ENCODE data around the gene CACHD1.

DNA sequence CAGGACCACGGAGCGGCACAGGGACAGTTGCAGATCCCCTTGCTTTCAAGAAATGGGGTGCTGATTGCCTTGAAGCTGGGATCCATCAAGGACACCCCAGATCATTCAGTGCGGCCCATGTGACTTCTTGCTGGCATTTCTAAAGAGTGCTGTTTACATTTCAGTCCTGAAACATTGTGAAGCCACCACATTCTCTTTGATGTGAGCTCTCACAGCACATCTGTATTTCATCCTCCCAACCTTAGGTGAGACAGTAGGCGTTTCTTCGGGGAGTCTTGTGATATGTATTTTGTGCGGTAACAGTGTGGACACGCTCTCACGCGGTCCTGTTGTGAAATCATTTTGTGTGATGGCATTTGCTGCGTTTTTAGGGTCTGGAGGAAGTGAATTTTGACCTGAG, 57.2 kb downstream of the CACHD1 start:
- TF ChIP-seq, protein P1, sequence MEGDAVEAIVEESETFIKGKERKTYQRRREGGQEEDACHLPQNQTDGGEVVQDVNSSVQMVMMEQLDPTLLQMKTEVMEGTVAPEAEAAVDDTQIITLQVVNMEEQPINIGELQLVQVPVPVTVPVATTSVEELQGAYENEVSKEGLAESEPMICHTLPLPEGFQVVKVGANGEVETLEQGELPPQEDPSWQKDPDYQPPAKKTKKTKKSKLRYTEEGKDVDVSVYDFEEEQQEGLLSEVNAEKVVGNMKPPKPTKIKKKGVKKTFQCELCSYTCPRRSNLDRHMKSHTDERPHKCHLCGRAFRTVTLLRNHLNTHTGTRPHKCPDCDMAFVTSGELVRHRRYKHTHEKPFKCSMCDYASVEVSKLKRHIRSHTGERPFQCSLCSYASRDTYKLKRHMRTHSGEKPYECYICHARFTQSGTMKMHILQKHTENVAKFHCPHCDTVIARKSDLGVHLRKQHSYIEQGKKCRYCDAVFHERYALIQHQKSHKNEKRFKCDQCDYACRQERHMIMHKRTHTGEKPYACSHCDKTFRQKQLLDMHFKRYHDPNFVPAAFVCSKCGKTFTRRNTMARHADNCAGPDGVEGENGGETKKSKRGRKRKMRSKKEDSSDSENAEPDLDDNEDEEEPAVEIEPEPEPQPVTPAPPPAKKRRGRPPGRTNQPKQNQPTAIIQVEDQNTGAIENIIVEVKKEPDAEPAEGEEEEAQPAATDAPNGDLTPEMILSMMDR (IDR thresholded peaks at IDR 0.05 in 4 of 5, conservative IDR thresholded peaks at IDR 0.05 in 1 of 5): no peak
- TF ChIP-seq POLR2A (IDR thresholded peaks at IDR 0.05): no peak

Data from gastrocnemius medialis (tissue), 4 donors.